Peyer's patch (tissue), 4 donors: Measurements from ENCODE around the gene CWH43.

ENCODE experiments used
- CTCF ChIP-seq, 6 experiments: fragments of 450-650 bp in 4 of 6; fragments of 200-600 bp in 2 of 6; sonication (generic) in 1 of 6; IDR thresholded peaks; one replicate each; pipeline ENCODE4 v1.5.1; 2017 to 2019; ENCODE audit warnings: antibody characterized with exemption in 6 of 6, mild to moderate bottlenecking in 3 of 6, moderate library complexity in 1 of 6
- POLR2A ChIP-seq, 2 donors: fragments of 450-650 bp; IDR thresholded peaks; one replicate each; pipeline ENCODE4 v1.5.1; 2017; ENCODE audit warnings: antibody characterized with exemption in 2 of 2, mild to moderate bottlenecking in 2 of 2, moderate library complexity in 2 of 2

DNA sequence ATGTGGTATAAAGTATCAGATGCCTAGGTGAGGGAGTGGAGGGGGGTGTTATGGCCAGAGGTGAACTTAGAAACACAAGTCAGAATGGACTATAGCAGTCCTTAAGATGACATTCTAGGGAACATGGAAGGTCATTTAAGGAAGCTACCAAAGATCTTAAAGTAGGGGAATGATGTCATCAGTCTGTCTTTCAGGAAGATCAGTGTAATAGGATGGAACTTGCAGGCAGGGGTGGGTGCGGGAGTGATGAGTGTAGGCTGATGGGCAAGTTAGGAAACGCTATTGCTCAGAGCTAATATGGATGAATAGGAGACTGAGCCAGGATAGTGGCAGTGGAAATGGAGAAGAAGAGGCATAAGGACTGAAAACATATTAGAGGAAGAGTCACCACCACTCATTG lies 27.5 kb upstream of the CWH43 start:
- TF ChIP-seq CTCF (IDR thresholded peaks at IDR 0.05) = no peak
- no peak for TF ChIP-seq POLR2A (IDR thresholded peaks at IDR 0.05)
